GM21381 (cell line): ENCODE data around the gene PHYHIPL.

Experiments
- ATAC-seq: cut with Tn5 transposase; IDR thresholded peaks from one replicate; pipeline ENCODE4 v1.9.1; 2021; ENCODE audit warnings: mild to moderate bottlenecking, moderate library complexity; ENCODE audit not compliant: unreplicated experiment

The PHYHIPL gene

GRCh38 chr10:59289853-59290252 is 113.4 kb downstream of the PHYHIPL start:
- no peak for ATAC-seq

DNA sequence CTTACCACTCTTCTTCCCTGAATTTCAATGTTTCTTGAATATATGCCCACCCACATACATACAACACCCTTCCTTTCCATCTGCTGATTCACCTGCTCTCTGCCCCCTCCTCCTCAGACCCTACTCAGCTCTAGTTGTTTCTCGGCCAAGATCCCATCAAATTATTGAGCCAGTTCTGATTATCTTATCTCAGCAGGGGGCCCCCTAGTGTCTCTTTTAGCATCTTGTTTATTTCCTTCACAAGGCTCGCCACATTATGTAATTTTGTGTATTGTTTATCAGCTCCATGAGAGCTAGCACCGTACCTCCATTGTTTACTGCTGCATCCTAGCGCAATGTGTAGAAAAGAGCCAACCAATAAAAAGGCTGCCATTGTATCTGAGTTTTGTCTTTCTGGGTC is 114.0 kb downstream of the PHYHIPL start:
- ATAC-seq, result no peak
